IMR-90 (cell line): Measurements from ENCODE around the gene EIF2B1. TPM values are rescaled to one million over a fixed set of nuclear protein-coding genes. Genes with fewer than 3 reads are reported as not detected.

Experiments used
- ATAC-seq: fragments of 200-7000 bp; cut with Tn5 transposase; 2 replicates; pipeline ENCODE4 v1.9.1; 2020; ENCODE audit warnings: low read depth, mild to moderate bottlenecking, moderate library complexity
- BruUV-seq: library from RNA; stranded (reverse); fragments of 400-500 nt; replicated peaks from 2 replicates; lab custom pipeline; 2021; lab: Mats Ljungman, UMichigan
- CTCF ChIA-PET: fragments of 300-600 bp; formaldehyde crosslinking; extraction: SDS; loops from one replicate; lab custom pipeline; 2021; ENCODE audit warnings: antibody characterized with exemption; lab: Yijun Ruan, JAX
- POLR2A ChIA-PET: fragments of 300-600 bp; sonication (Branson Sonifier 250); formaldehyde crosslinking; loops from one replicate; lab custom pipeline; 2022; ENCODE audit warnings: antibody characterized with exemption; ENCODE audit not compliant: unreplicated experiment; lab: Charles Lee
- DNase-seq: peaks from one replicate; pipeline ENCODE4 v3.0.0; 2013
- H2AFZ ChIP-seq: replicated peaks from 2 replicates; pipeline ENCODE3; 2013; ENCODE audit warnings: low read length, mild to moderate bottlenecking; ENCODE audit not compliant: poor library complexity
- H2AK5ac ChIP-seq: 2 replicates; pipeline ENCODE4 v1.6.1; 2013; ENCODE audit warnings: low read depth, low read length, inconsistent platforms
- H2AK9ac ChIP-seq: replicated peaks from 2 replicates; pipeline ENCODE3; 2013; ENCODE audit warnings: mild to moderate bottlenecking, low read depth, low read length, moderate library complexity; ENCODE audit not compliant: poor library complexity
- H2BK120ac ChIP-seq: 2 replicates; pipeline ENCODE4 v1.6.1; 2013; ENCODE audit warnings: low read depth, low read length, inconsistent platforms
- H2BK15ac ChIP-seq: 3 replicates; pipeline ENCODE4 v1.6.1; 2013; ENCODE audit warnings: low read depth, low read length, inconsistent platforms
- H2BK20ac ChIP-seq: 2 replicates; pipeline ENCODE4 v1.6.1; 2013; ENCODE audit warnings: low read depth, mild to moderate bottlenecking, inconsistent platforms, low read length, moderate library complexity
- H2BK5ac ChIP-seq: 2 replicates; pipeline ENCODE4 v1.6.1; 2013; ENCODE audit warnings: mild to moderate bottlenecking, low read depth, low read length, inconsistent platforms; ENCODE audit not compliant: poor library complexity, severe bottlenecking
- H3K14ac ChIP-seq: replicated peaks from 2 replicates; pipeline ENCODE4 v1.6.1; 2013; ENCODE audit warnings: low read depth, low read length, inconsistent platforms
- H3K18ac ChIP-seq: 2 replicates; pipeline ENCODE4 v1.6.1; 2013; ENCODE audit warnings: low read depth, low read length, control low read depth
- H3K23ac ChIP-seq: 2 replicates; pipeline ENCODE4 v1.6.1; 2013; ENCODE audit warnings: low read depth, low read length, inconsistent platforms
- H3K27ac ChIP-seq: 2 replicates; pipeline ENCODE4 v1.5.1; 2013; ENCODE audit warnings: mild to moderate bottlenecking, control low read depth, low read length; ENCODE audit not compliant: insufficient read depth
- H3K27me3 ChIP-seq: 2 replicates; pipeline ENCODE4 v1.6.1; 2013; ENCODE audit warnings: low read length; ENCODE audit not compliant: control insufficient read depth, insufficient read depth
- H3K36me3 ChIP-seq: 2 replicates; pipeline ENCODE4 v1.6.1; 2013; ENCODE audit warnings: low read length, mixed read lengths; ENCODE audit not compliant: control insufficient read depth, insufficient read depth
- H3K4ac ChIP-seq: 2 replicates; pipeline ENCODE4 v1.6.1; 2013; ENCODE audit warnings: low read depth, low read length, inconsistent platforms
- H3K4me1 ChIP-seq: 2 replicates; pipeline ENCODE4 v1.6.1; 2013; ENCODE audit warnings: low read length, mixed read lengths; ENCODE audit not compliant: control insufficient read depth, insufficient read depth
- H3K4me2 ChIP-seq: 2 replicates; pipeline ENCODE4 v1.6.1; 2013; ENCODE audit warnings: low read depth, mild to moderate bottlenecking, control low read depth, low read length, moderate library complexity
- H3K4me3 ChIP-seq: 2 replicates; pipeline ENCODE4 v1.5.1; 2013; ENCODE audit warnings: low read depth, mild to moderate bottlenecking, control low read depth, low read length, moderate library complexity; ENCODE audit not compliant: insufficient read depth
- H3K56ac ChIP-seq: 2 replicates; pipeline ENCODE4 v1.6.1; 2013; ENCODE audit warnings: low read length, inconsistent platforms; ENCODE audit not compliant: insufficient read depth; ENCODE audit errors: extremely low read depth
- H3K79me1 ChIP-seq, 2 experiments: 2 replicates each; pipeline ENCODE4 v1.6.1; 2013; ENCODE audit warnings: low read length in 2 of 2, inconsistent platforms in 1 of 2, low read depth in 1 of 2
- H3K9ac ChIP-seq: 2 replicates; pipeline ENCODE4 v1.6.1; 2013; ENCODE audit warnings: low read depth, low read length, control low read depth
- H3K9me1 ChIP-seq: 2 replicates; pipeline ENCODE4 v1.6.1; 2013; ENCODE audit warnings: low read length, inconsistent platforms; ENCODE audit not compliant: insufficient read depth
- H3K9me3 ChIP-seq: 2 replicates; pipeline ENCODE4 v1.6.1; 2013; ENCODE audit warnings: low read length; ENCODE audit not compliant: control insufficient read depth, insufficient read depth
- H4K20me1 ChIP-seq: 2 replicates; pipeline ENCODE4 v1.6.1; 2013; ENCODE audit warnings: low read length, inconsistent platforms; ENCODE audit not compliant: insufficient read depth
- H4K5ac ChIP-seq: 2 replicates; pipeline ENCODE4 v1.6.1; 2013; ENCODE audit warnings: mild to moderate bottlenecking, low read depth, low read length, control low read depth
- H4K8ac ChIP-seq, 2 experiments: 2 replicates each; pipeline ENCODE4 v1.6.1; 2013; ENCODE audit warnings: low read depth in 2 of 2, low read length in 2 of 2, control low read depth in 1 of 2, inconsistent platforms in 1 of 2
- H4K91ac ChIP-seq: 2 replicates; pipeline ENCODE4 v1.6.1; 2013; ENCODE audit warnings: low read depth, low read length, inconsistent platforms; ENCODE audit not compliant: insufficient read depth
- FOS ChIP-seq: fragments of 150-350 bp; IDR thresholded peaks from 2 replicates; pipeline ENCODE4 v1.6.1; 2016; ENCODE audit warnings: low read depth, low read length
- MAZ ChIP-seq: IDR thresholded peaks from 2 replicates; pipeline ENCODE4 v1.6.1; 2012; ENCODE audit warnings: low read depth, mild to moderate bottlenecking, low read length, improper control_type of control experiment, moderate library complexity, borderline replicate concordance
- NFE2L2 ChIP-seq: fragments of 150-350 bp; IDR thresholded peaks from 2 replicates; pipeline ENCODE4 v1.6.1; 2016; ENCODE audit warnings: low read depth, mild to moderate bottlenecking, low read length
- RAD21 ChIP-seq: IDR thresholded peaks from 2 replicates; pipeline ENCODE4 v1.6.1; 2012; ENCODE audit warnings: low read length, improper control_type of control experiment
- WGBS, 2 experiments: methylation state at CpG; one replicate each; pipeline versions ENCODE4 v1.1.5 to v1.1.7; 2013; ENCODE audit warnings: missing lambda C conversion rate in 2 of 2; ENCODE audit not compliant: insufficient read length in 1 of 2; ENCODE audit errors: extremely low coverage in 2 of 2; 5-methylcytosine and 5-hydroxymethylcytosine counted together
- dilution Hi-C: fragments of 300-500 bp; cut with HindIII; formaldehyde crosslinking; loops from one replicate; pipeline ENCODE4 v1.14.3; 2018; ENCODE audit warnings: low sequenced_read_pairs; ENCODE audit not compliant: unreplicated experiment
- in situ Hi-C: fragments of 300-500 bp; cut with MboI; formaldehyde crosslinking; loops from 3 replicates; pipeline ENCODE4 v1.14.3; 2019; ENCODE audit warnings: low sequenced_read_pairs, inconsistent platforms, mixed read lengths
- intact Hi-C: fragments of 100-400 bp; cut with micrococcal nuclease; formaldehyde crosslinking; loops from 2 replicates; pipeline ENCODE4 v1.10.0; 2022
- polyA plus RNA-seq, 3 experiments: library from polyadenylated mRNA; depleted of rRNA; stranded (reverse); fragments of >200 nt; gene quantifications; 2 replicates each; pipeline ENCODE4 v1.2.3, GENCODE V29; 2012; ENCODE audit warnings: low replicate concordance in 1 of 3
- total RNA-seq: library from RNA; depleted of rRNA; stranded (reverse); fragments of >200 nt; gene quantifications from 2 replicates; pipeline ENCODE4 v1.2.3, GENCODE V29; 2012

The EIF2B1 gene
- total and polyA plus RNA-seq, 2 of the 4 experiments (the other 2 are of a cell fraction): 33.9 to 45.9 TPM

DNA sequence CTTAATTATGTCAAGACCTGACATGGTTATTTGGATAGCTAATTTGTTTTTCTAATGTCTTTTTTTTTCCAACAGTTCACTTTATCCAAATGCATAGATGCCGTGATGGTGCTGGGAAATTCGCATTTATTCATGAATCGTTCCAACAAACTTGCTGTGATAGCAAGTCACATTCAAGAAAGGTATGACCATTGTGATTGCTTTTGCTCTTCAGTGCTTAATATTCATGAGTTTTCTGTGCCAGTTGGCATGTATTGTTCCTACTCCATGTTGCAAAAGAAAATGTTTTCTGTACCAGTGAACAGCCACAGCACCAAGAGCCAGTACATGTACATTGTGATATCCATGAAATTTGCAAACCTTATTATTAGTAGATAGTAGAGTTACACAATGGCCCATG, 11.9 kb upstream of the EIF2B1 start (continued):
- TF ChIP-seq FOS: no peak
- TF ChIP-seq RAD21: no peak

DNA sequence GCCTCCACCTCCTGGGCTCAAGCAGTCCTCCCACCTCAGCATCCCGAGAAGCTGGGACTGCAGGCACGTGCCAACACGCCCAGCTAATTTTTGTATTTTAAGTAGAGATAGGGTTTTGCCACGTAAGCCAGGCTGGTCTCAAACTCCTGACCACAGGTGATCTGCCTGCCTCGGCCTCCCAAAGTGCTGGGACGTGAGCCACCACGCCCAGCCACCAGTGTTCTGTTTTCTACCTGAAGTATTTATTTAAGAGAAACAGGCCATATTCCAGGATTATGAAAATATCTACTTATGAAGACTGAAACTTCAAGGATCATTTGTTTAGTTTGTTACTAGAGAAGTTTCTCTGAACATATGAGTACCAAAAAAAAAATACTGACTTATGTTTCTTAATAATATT, 10.4 kb upstream of the EIF2B1 start:
- ATAC-seq: no peak
- H3K9ac ChIP-seq: no peak overlapping the region
- POLR2A ChIA-PET: no interaction called here
- no peaks in the 10 kb centered on the region for H3K9me3 ChIP-seq
- WGBS, 2 experiments: 100% methylated on average over 1 of the region's 7 CpGs; no CpG with 5 or more reads in 1 of the 2 experiments
- H3K4me2 ChIP-seq: no peak overlapping the region
- no TSS peak for BruUV-seq
- H3K9me1 ChIP-seq: no peaks in the 10 kb centered on the region
- H4K91ac ChIP-seq: no peak overlapping the region
- no peak overlapping the region for H2BK5ac ChIP-seq
- H3K27me3 ChIP-seq: no peaks in the 10 kb centered on the region
- no peak overlapping the region for H2AK5ac ChIP-seq
- no peak overlapping the region for H2BK15ac ChIP-seq
- no peak overlapping the region for H3K14ac ChIP-seq
- H3K4me1 ChIP-seq: no peaks in the 10 kb centered on the region
- H3K36me3 ChIP-seq: peaks cover 37% of the 10 kb centered on the region
- in situ Hi-C loops (no loop called here), intact Hi-C loops (no loop called here), dilution Hi-C loops (no loop called here)
- H3K18ac ChIP-seq: no peak overlapping the region
- H4K20me1 ChIP-seq: no peaks in the 10 kb centered on the region
- no peak for DNase-seq
- no peak overlapping the region for H2AK9ac ChIP-seq
- no peak overlapping the region for H3K56ac ChIP-seq
- peaks cover 7 to 19% of the 10 kb centered on the region in 2 experiments; a peak in 3 of 4 replicates for H3K79me1 ChIP-seq
- CTCF ChIA-PET: no interaction called here
- no peak overlapping the region for H2AFZ ChIP-seq
- no peak overlapping the region for H3K4ac ChIP-seq
- no peak overlapping the region for H3K23ac ChIP-seq
- no peak overlapping the region for H4K8ac ChIP-seq
- no peak overlapping the region for H2BK120ac ChIP-seq
- no peak overlapping the region for H4K5ac ChIP-seq
- H2BK20ac ChIP-seq: no peak overlapping the region
- H3K4me3 ChIP-seq: no peak overlapping the region
- no peak overlapping the region for H3K27ac ChIP-seq
- TF ChIP-seq NFE2L2 (no peak), MAZ (no peak)
